Measurements from ENCODE around the gene LRIG1. TPM values are rescaled to one million over a fixed set of nuclear protein-coding genes. Genes with fewer than 3 reads are reported as not detected.

LRIG1 gene
- total RNA-seq, 2 experiments from 2014 or later: 19.1 to 22.7 TPM

DNA sequence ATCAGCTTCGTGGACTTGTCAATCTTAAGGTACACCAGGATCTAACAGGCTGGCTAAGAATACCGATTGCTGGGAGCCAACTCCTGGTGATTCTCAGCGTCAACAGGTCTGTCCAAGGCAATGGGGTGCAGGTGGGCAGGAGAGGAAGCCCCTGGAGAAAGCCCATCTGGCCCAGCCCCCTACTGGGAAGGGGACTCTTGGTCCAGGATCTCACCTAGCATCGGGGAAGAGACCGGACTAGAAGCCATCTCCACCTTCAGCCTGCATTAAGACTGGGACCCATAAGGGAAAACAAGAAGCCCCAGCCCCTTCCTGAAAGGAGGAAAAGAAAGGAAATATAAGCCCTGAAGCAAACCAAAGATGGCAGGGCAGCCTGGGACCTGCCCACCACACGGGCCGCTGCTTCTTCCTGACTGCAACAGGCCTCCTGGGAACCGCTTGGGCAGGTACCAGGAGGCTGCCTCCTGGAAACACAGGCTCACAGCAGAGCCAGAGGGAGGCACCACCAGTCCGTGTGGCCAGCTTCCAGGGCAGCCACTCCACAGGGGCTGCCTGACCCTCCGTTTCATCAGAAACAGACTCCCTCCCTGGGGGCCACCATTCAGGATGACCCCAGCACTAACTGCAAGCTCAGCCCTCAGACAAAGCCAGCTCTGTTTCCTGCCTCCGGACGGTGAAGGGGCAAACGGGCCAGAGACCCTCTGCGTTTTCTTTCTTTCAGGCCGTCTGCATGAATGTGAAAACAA, 100.2 kb downstream of the LRIG1 start:
- Mint-ChIP-seq H3K27ac (no peak overlapping the region), H3K4me3 (no peak overlapping the region), H3K36me3 (ENCODE audit: low read depth) (peaks cover 17% of the 10 kb centered on the region), H3K9me3 (ENCODE audit: low read depth) (no peaks in the 10 kb centered on the region), H3K27me3 (no peaks in the 10 kb centered on the region), H3K4me1 (no peaks in the 10 kb centered on the region)
- ChIA-PET POLR2A (no interaction called here), CTCF (interaction anchor here (0.6 to 1.0 kb wide), 2 partner anchors 22 to 123 kb away, joined by 3 read pairs; no protein-coding TSS in a partner anchor)
- DNase-seq (no peak), ATAC-seq (no peak)
- intact Hi-C loops (cut with DNase I, micrococcal nuclease): loop anchor here in 1 of 2 experiments (10.0 kb wide), 1 partner anchor 126 kb away; no protein-coding TSS in a partner anchor

DNA sequence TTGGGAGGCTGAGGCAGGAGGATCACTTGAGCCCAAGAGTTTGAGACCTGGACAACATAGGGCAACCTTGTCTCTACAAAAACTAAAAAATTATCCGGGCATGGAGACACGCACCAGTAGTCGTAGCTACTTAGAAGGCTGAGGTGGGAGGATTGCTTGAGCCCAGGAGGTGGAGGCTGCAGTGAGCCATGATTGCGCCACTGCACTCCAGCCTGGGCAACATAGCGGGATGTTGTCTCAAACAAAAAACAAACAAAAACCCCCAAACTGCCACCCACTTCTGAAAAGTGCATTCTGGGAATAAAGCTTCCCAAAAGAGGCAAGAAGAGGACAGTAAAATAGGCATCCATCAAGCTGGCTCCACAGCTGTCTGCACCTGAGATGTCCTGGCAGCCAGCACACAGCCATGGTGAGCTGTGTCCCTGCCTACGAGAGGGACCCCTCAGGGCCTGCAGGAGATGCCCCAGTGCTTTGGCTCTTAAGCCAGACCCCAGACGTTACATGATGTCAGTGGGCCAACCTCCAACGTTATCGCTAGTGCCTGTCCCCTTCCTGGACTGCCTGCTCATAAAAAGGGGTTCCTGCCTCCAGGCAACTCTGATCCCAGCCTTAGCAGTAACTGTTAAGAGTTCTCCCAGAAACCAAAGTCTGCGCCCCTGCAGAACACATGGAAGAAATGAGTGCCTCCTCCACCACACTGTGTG, 101.1 kb downstream of the LRIG1 start:
- no peak overlapping the region for H3K27ac Mint-ChIP-seq
- peaks cover 2% of the 10 kb centered on the region for H3K4me1 Mint-ChIP-seq
- DNase-seq: no peak
- no peak for ATAC-seq
- no peak overlapping the region for H3K4me3 Mint-ChIP-seq
- no peaks in the 10 kb centered on the region for H3K9me3 Mint-ChIP-seq (ENCODE audit: low read depth)
- peaks cover 16% of the 10 kb centered on the region for H3K36me3 Mint-ChIP-seq (ENCODE audit: low read depth)
- POLR2A ChIA-PET: no interaction called here
- CTCF ChIA-PET: interaction anchor here (1.0 kb wide), 1 partner anchor 21 kb away, joined by 3 read pairs; no protein-coding TSS in a partner anchor
- intact Hi-C loops (cut with DNase I, micrococcal nuclease): loop anchor here in 1 of 2 experiments (10.0 kb wide), 1 partner anchor 125 kb away; no protein-coding TSS in a partner anchor
- no peaks in the 10 kb centered on the region for H3K27me3 Mint-ChIP-seq

- Mint-ChIP-seq H3K36me3 (ENCODE audit: low read depth) (peaks cover 27% of the 10 kb centered on the region), H3K4me3 (no peak overlapping the region), H3K4me1 (peaks cover 14% of the 10 kb centered on the region), H3K27me3 (no peaks in the 10 kb centered on the region), H3K9me3 (ENCODE audit: low read depth) (no peaks in the 10 kb centered on the region), H3K27ac (peak overlapping the region; percentile 20)
- no peak for ATAC-seq
- DNase-seq: no peak
- ChIA-PET POLR2A (no interaction called here), CTCF (interaction anchor here (0.7 to 1.3 kb wide), 2 partner anchors 10 to 82 kb away, joined by 3 read pairs; no protein-coding TSS in a partner anchor)
- intact Hi-C loops (cut with DNase I, micrococcal nuclease): no loop called here
Measured at GRCh38 chr3:66398228-66399025, 102.4 kb downstream of the LRIG1 start.

- DNase-seq (no peak), ATAC-seq (no peak)
- Mint-ChIP-seq H3K27ac (peak overlapping the region; percentile 61), H3K36me3 (ENCODE audit: low read depth) (peaks cover 30% of the 10 kb centered on the region), H3K4me1 (peaks cover 19% of the 10 kb centered on the region), H3K9me3 (ENCODE audit: low read depth) (no peaks in the 10 kb centered on the region), H3K4me3 (no peak overlapping the region), H3K27me3 (no peaks in the 10 kb centered on the region)
- intact Hi-C loops (cut with DNase I, micrococcal nuclease): no loop called here
- CTCF ChIA-PET: interaction anchor here (0.5 to 1.3 kb wide), 4 partner anchors 10 to 412 kb away, joined by 3 to 4 read pairs (median 3); no protein-coding TSS in a partner anchor
- POLR2A ChIA-PET: interaction anchor here (0.6 kb wide), 1 partner anchor 230 kb away, joined by 5 read pairs; no protein-coding TSS in a partner anchor
Measured at GRCh38 chr3:66397745-66398144, 103.1 kb downstream of the LRIG1 start.

- H3K36me3 Mint-ChIP-seq (ENCODE audit: low read depth): peaks cover 37% of the 10 kb centered on the region
- CTCF ChIA-PET: interaction anchor here (1.0 to 1.3 kb wide), 2 partner anchors 11 to 19 kb away, joined by 3 to 4 read pairs; no protein-coding TSS in a partner anchor
- no peak overlapping the region for H3K4me3 Mint-ChIP-seq
- DNase-seq (no peak), ATAC-seq (no peak)
- H3K27me3 Mint-ChIP-seq: no peaks in the 10 kb centered on the region
- POLR2A ChIA-PET: no interaction called here
- H3K27ac Mint-ChIP-seq: no peak overlapping the region
- intact Hi-C loops (cut with DNase I, micrococcal nuclease): no loop called here
- no peaks in the 10 kb centered on the region for H3K9me3 Mint-ChIP-seq (ENCODE audit: low read depth)
- H3K4me1 Mint-ChIP-seq: peaks cover 27% of the 10 kb centered on the region
Measured at GRCh38 chr3:66396888-66397287, 103.9 kb downstream of the LRIG1 start.

GRCh38 chr3:66396161-66396760, 104.6 kb downstream of the LRIG1 start:
- Mint-ChIP-seq H3K27ac (peak overlapping the region; percentile 53), H3K27me3 (no peaks in the 10 kb centered on the region), H3K9me3 (ENCODE audit: low read depth) (no peaks in the 10 kb centered on the region), H3K4me3 (no peak overlapping the region), H3K4me1 (peaks cover 29% of the 10 kb centered on the region), H3K36me3 (ENCODE audit: low read depth) (peaks cover 40% of the 10 kb centered on the region)
- CTCF ChIA-PET: no interaction called here
- POLR2A ChIA-PET: no interaction called here
- intact Hi-C loops (cut with DNase I, micrococcal nuclease): no loop called here
- no peak for DNase-seq
- ATAC-seq: no peak

- ATAC-seq (no peak), DNase-seq (no peak)
- H3K4me3 Mint-ChIP-seq: no peak overlapping the region
- peaks cover 32% of the 10 kb centered on the region for H3K4me1 Mint-ChIP-seq
- no peaks in the 10 kb centered on the region for H3K27me3 Mint-ChIP-seq
- ChIA-PET POLR2A (no interaction called here), CTCF (no interaction called here)
- intact Hi-C loops (cut with DNase I, micrococcal nuclease): no loop called here
- no peak overlapping the region for H3K27ac Mint-ChIP-seq
- no peaks in the 10 kb centered on the region for H3K9me3 Mint-ChIP-seq (ENCODE audit: low read depth)
- H3K36me3 Mint-ChIP-seq (ENCODE audit: low read depth): peaks cover 41% of the 10 kb centered on the region
Measured at GRCh38 chr3:66395635-66396034, 105.2 kb downstream of the LRIG1 start.

DNA sequence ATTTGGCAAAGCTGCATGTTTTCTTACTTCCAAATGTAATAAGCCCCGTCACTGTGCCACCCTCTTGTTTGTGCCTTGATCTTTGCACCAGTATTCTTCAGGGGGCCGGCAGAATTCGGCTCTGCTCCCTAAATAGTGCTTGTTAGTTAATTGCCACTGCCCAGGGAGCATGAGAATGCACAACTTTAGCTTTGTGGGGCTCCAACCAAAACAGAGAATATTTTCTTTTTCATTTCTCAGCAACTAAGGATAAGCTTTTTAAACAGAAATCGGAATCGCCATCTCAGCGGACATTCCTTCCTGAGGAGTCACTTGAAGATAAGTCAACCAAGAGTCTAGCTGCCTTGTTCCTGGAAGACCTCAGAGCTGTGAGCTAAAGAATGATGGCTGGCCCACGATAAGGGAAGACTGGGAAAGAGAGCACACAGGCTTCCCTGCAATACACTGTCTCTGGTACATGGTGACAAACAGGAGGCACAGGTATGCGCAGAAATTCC, 106.0 kb downstream of the LRIG1 start:
- Mint-ChIP-seq H3K27me3 (no peaks in the 10 kb centered on the region), H3K4me1 (peaks cover 32% of the 10 kb centered on the region), H3K27ac (peak overlapping the region; percentile 34), H3K4me3 (no peak overlapping the region), H3K36me3 (ENCODE audit: low read depth) (peaks cover 41% of the 10 kb centered on the region), H3K9me3 (ENCODE audit: low read depth) (no peaks in the 10 kb centered on the region)
- ATAC-seq (no peak), DNase-seq (no peak)
- intact Hi-C loops (cut with DNase I, micrococcal nuclease): no loop called here
- CTCF ChIA-PET: interaction anchor here (0.7 to 2.4 kb wide), 6 partner anchors 12 to 428 kb away, joined by 3 to 11 read pairs (median 4); no protein-coding TSS in a partner anchor
- POLR2A ChIA-PET: no interaction called here

DNA sequence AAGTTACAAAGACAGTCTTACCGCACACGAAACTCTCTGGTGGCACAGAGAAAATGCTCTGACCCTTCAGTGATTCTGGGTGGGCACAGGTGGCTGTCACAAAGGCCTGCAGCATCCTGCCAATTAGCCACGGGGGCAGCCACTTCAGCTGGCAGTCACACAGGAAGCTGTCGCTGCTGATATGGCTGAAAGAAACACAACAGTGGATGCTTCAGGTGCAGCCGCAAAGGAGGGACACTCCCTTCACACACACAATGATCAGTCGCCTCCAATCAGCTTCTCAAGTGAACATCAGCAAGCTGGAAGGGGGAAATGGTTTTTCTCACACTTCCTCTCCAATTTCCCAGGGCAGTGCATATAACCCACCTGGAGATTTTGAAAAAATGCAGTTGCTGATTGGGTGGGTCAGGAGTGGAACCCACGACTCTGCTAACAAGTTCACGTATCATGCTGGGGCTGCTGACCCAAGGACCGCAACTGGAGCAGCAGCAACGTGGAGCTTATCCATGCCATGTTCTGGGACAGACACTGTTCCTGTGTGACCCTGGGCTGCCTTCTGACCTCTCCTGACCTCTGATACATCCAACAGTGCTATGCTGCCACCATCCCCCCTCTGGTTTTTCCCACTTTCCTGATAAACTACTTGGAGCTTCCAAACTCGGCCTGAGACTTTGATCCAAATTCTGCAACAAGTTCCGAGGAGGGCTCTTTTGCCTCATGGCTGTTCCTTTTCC, 106.6 kb downstream of the LRIG1 start:
- CTCF ChIA-PET: interaction anchor here (0.7 to 2.4 kb wide), 8 partner anchors 13 to 428 kb away, joined by 3 to 11 read pairs (median 4); no protein-coding TSS in a partner anchor
- intact Hi-C loops (cut with DNase I, micrococcal nuclease): no loop called here

DNA sequence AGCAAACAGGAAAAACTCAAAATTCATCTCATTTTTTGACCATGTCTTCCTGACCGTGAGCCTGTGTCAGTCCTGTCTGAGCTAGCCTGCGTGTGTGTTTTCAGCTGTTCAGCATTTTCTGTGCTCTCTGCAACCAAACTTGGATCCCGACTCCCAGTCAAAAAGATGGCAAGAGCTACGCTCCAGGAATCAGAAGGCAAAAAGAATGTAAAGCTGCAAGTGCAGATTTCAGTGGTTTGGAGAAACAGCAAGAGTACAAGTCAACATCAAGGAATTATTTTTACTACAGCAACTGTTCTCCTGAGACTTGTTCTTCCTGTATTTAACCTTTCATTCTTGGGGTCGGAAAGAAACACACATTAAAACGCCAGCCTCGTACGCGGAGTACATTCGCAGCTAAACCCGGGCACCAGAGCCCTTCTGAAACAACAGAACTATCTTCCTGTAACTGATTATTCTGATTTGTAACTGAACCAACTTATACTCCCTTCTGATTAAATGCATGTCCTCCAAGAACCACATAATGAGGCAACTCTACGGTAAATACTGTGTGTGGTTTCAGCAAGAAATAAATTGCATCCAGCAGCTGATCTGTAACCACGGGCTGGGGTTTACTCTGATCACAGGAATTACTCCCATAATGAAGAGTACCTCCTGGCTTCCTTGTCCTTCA, 107.4 kb downstream of the LRIG1 start:
- H3K27me3 Mint-ChIP-seq: no peaks in the 10 kb centered on the region
- intact Hi-C loops (cut with DNase I, micrococcal nuclease): no loop called here
- H3K4me1 Mint-ChIP-seq: peaks cover 32% of the 10 kb centered on the region
- H3K27ac Mint-ChIP-seq: peak overlapping the region; percentile 80
- DNase-seq (no peak), ATAC-seq (peak; percentile 35)
- peaks cover 48% of the 10 kb centered on the region for H3K36me3 Mint-ChIP-seq (ENCODE audit: low read depth)
- ChIA-PET CTCF (interaction anchor here (0.7 to 2.4 kb wide), 6 partner anchors 15 to 423 kb away, joined by 3 to 11 read pairs (median 4); no protein-coding TSS in a partner anchor), POLR2A (no interaction called here)
- H3K4me3 Mint-ChIP-seq: peak overlapping the region; percentile 13
- peaks cover 6% of the 10 kb centered on the region for H3K9me3 Mint-ChIP-seq (ENCODE audit: low read depth)

More for the DNA sequence above, 106.6 kb downstream of the LRIG1 start:
- DNase-seq: peak; percentile 45
- ATAC-seq: peak; percentile 90
- POLR2A ChIA-PET: no interaction called here
- Mint-ChIP-seq H3K4me1 (peaks cover 32% of the 10 kb centered on the region), H3K9me3 (ENCODE audit: low read depth) (peaks cover 4% of the 10 kb centered on the region), H3K4me3 (peak overlapping the region; percentile 13), H3K27ac (peak overlapping the region; percentile 80), H3K36me3 (ENCODE audit: low read depth) (peaks cover 46% of the 10 kb centered on the region), H3K27me3 (no peaks in the 10 kb centered on the region)

Data from activated CD4-positive, alpha-beta T cell treated with anti-CD3 and anti-CD28 coated beads for 36 hours (primary cell).